ENCODE data around the gene TMEM220. TPM values are rescaled to one million over a fixed set of nuclear protein-coding genes. Genes with fewer than 3 reads are reported as not detected.

The TMEM220 gene
- polyA plus RNA-seq, 1 of the 3 experiments (the other 2 are of a cell fraction) = 2.7 TPM

DNA sequence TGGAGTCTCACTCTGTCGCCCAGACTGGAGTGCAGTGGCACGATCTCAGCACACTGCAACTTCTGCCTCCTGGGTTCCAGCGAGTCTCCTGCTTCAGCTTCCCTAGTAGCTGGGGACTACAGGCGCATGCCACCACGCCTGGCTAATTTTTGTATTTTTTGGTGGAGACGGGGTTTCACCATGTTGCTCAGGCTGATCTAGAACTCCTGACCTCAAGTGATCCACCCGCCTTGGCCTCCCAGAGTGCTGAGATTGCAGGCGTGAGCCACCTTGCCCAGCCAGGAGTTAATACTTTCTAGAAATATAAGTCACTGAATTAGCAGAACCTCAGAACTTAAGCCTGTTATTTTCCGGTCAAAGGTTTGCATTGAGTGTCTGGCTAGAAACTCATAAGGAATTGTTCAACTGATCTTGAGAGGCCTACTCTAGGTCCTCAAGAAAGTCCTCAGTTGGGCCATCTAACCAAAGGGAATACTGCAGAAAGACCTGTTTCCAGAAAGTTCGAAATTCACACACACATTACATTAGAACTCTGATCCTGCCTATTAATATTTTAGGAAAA lies 1.4 kb downstream of the TMEM220 start:
- H3K36me3 ChIP-seq (replicated peaks in 1 of 2; ENCODE audit: control insufficient read depth in 1 of 2, insufficient read depth in 2 of 2, low read length in 1 of 2) = no peaks in the 10 kb centered on the region
- no peak overlapping the region for H3K4me3 ChIP-seq (ENCODE audit: low read depth in 2 of 2, low read length in 1 of 2)
- TF ChIP-seq, protein P1, sequence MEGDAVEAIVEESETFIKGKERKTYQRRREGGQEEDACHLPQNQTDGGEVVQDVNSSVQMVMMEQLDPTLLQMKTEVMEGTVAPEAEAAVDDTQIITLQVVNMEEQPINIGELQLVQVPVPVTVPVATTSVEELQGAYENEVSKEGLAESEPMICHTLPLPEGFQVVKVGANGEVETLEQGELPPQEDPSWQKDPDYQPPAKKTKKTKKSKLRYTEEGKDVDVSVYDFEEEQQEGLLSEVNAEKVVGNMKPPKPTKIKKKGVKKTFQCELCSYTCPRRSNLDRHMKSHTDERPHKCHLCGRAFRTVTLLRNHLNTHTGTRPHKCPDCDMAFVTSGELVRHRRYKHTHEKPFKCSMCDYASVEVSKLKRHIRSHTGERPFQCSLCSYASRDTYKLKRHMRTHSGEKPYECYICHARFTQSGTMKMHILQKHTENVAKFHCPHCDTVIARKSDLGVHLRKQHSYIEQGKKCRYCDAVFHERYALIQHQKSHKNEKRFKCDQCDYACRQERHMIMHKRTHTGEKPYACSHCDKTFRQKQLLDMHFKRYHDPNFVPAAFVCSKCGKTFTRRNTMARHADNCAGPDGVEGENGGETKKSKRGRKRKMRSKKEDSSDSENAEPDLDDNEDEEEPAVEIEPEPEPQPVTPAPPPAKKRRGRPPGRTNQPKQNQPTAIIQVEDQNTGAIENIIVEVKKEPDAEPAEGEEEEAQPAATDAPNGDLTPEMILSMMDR (IDR thresholded peaks at IDR 0.05) = no peak
- TF ChIP-seq ELF1 (IDR thresholded peaks at IDR 0.05) (no peak), JUND (IDR thresholded peaks at IDR 0.05) (no peak), SIN3A (IDR thresholded peaks at IDR 0.05; ENCODE audit: borderline replicate concordance, low read depth, low read length) (no peak), TEAD4 (IDR thresholded peaks at IDR 0.05; ENCODE audit: borderline replicate concordance, insufficient read depth) (no peak), RFX5 (IDR thresholded peaks at IDR 0.05; ENCODE audit: low read length) (no peak), CHD2 (IDR thresholded peaks at IDR 0.05; ENCODE audit: low read length, partially characterized antibody) (no peak), GATA2 (CRISPR knock-in tag; IDR thresholded peaks at IDR 0.05) (no peak), NRF1 (IDR thresholded peaks at IDR 0.05; ENCODE audit: low read depth, low read length) (no peak), EZH2phosphoT487 (IDR thresholded peaks at IDR 0.05; ENCODE audit: borderline replicate concordance, low read depth) (no peak), NFIC (IDR thresholded peaks at IDR 0.05; ENCODE audit: borderline replicate concordance) (no peak), FOSL2 (IDR thresholded peaks at IDR 0.05; ENCODE audit: borderline replicate concordance, low read depth) (no peak)
- TF ChIP-seq, protein P2, sequence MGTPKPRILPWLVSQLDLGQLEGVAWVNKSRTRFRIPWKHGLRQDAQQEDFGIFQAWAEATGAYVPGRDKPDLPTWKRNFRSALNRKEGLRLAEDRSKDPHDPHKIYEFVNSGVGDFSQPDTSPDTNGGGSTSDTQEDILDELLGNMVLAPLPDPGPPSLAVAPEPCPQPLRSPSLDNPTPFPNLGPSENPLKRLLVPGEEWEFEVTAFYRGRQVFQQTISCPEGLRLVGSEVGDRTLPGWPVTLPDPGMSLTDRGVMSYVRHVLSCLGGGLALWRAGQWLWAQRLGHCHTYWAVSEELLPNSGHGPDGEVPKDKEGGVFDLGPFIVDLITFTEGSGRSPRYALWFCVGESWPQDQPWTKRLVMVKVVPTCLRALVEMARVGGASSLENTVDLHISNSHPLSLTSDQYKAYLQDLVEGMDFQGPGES (IDR thresholded peaks at IDR 0.05; ENCODE audit: low read depth, low read length) = no peak
- TF ChIP-seq, protein P3, sequence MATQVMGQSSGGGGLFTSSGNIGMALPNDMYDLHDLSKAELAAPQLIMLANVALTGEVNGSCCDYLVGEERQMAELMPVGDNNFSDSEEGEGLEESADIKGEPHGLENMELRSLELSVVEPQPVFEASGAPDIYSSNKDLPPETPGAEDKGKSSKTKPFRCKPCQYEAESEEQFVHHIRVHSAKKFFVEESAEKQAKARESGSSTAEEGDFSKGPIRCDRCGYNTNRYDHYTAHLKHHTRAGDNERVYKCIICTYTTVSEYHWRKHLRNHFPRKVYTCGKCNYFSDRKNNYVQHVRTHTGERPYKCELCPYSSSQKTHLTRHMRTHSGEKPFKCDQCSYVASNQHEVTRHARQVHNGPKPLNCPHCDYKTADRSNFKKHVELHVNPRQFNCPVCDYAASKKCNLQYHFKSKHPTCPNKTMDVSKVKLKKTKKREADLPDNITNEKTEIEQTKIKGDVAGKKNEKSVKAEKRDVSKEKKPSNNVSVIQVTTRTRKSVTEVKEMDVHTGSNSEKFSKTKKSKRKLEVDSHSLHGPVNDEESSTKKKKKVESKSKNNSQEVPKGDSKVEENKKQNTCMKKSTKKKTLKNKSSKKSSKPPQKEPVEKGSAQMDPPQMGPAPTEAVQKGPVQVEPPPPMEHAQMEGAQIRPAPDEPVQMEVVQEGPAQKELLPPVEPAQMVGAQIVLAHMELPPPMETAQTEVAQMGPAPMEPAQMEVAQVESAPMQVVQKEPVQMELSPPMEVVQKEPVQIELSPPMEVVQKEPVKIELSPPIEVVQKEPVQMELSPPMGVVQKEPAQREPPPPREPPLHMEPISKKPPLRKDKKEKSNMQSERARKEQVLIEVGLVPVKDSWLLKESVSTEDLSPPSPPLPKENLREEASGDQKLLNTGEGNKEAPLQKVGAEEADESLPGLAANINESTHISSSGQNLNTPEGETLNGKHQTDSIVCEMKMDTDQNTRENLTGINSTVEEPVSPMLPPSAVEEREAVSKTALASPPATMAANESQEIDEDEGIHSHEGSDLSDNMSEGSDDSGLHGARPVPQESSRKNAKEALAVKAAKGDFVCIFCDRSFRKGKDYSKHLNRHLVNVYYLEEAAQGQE (IDR thresholded peaks at IDR 0.05; ENCODE audit: low read depth, low read length) = no peak
- TF ChIP-seq, protein P4, sequence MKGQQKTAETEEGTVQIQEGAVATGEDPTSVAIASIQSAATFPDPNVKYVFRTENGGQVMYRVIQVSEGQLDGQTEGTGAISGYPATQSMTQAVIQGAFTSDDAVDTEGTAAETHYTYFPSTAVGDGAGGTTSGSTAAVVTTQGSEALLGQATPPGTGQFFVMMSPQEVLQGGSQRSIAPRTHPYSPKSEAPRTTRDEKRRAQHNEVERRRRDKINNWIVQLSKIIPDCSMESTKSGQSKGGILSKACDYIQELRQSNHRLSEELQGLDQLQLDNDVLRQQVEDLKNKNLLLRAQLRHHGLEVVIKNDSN (IDR thresholded peaks at IDR 0.05; ENCODE audit: borderline replicate concordance, low read depth) = no peak
- TF ChIP-seq, protein P5, sequence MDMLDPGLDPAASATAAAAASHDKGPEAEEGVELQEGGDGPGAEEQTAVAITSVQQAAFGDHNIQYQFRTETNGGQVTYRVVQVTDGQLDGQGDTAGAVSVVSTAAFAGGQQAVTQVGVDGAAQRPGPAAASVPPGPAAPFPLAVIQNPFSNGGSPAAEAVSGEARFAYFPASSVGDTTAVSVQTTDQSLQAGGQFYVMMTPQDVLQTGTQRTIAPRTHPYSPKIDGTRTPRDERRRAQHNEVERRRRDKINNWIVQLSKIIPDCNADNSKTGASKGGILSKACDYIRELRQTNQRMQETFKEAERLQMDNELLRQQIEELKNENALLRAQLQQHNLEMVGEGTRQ (IDR thresholded peaks at IDR 0.05; ENCODE audit: borderline replicate concordance, low read depth, low read length) = no peak
- no peaks in the 10 kb centered on the region for H3K79me2 ChIP-seq (ENCODE audit: insufficient read depth)
- H3K9me3 ChIP-seq = no peaks in the 10 kb centered on the region
- H2AFZ ChIP-seq (ENCODE audit: low read depth) = no peak overlapping the region
- CTCF ChIA-PET = no interaction called here
- 95% methylated on average over 10 of the region's 10 CpGs for WGBS (ENCODE audit: low lambda C conversion rate)
- H3K4me2 ChIP-seq = no peak overlapping the region
- no peaks in the 10 kb centered on the region for H4K20me1 ChIP-seq (ENCODE audit: insufficient read depth)
- POLR2A ChIA-PET = no interaction called here
- H3K27me3 ChIP-seq (ENCODE audit: insufficient read depth) = no peaks in the 10 kb centered on the region
- peaks cover 0 to 6% of the 10 kb centered on the region in 2 experiments; a peak in 1 of 4 replicates for H3K4me1 ChIP-seq (ENCODE audit: control insufficient read depth in 1 of 2, insufficient read depth in 2 of 2, low read depth in 1 of 2, low read length in 1 of 2)
- no peak overlapping the region for H3K27ac ChIP-seq (ENCODE audit: low read depth in 2 of 2, low read length in 1 of 2)
- peaks cover 16% of the 10 kb centered on the region for H3F3A ChIP-seq (replicated peaks; ENCODE audit: insufficient read depth)
- no peak overlapping the region for H3K9ac ChIP-seq
- no peaks in the 10 kb centered on the region for H3K9me2 ChIP-seq
- no peak for DNase-seq

Data from SK-N-SH (cell line).